Measurements from ENCODE around the gene RPS6KA3.

DNA sequence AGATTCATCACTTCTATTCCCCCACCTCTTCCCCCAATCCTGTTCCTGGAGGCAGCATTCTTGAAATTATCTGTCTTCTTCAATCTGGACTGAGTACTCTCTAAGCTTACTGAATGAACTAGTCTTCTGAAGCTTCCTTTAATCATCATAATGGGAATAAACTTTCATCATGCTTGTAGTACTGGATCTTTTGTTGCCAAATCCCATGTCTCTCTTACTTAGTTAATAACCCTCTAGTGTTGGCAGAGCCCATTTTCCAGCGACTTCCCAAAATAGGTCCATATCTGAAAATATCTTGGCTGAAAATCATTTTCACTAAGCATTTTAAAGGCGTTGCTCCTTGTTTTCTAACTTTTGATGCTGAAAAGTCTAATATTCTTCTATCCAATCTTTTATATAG is 39.6 kb downstream of the RPS6KA3 start:
- TF ChIP-seq, protein P1, sequence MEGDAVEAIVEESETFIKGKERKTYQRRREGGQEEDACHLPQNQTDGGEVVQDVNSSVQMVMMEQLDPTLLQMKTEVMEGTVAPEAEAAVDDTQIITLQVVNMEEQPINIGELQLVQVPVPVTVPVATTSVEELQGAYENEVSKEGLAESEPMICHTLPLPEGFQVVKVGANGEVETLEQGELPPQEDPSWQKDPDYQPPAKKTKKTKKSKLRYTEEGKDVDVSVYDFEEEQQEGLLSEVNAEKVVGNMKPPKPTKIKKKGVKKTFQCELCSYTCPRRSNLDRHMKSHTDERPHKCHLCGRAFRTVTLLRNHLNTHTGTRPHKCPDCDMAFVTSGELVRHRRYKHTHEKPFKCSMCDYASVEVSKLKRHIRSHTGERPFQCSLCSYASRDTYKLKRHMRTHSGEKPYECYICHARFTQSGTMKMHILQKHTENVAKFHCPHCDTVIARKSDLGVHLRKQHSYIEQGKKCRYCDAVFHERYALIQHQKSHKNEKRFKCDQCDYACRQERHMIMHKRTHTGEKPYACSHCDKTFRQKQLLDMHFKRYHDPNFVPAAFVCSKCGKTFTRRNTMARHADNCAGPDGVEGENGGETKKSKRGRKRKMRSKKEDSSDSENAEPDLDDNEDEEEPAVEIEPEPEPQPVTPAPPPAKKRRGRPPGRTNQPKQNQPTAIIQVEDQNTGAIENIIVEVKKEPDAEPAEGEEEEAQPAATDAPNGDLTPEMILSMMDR (IDR thresholded peaks at IDR 0.05) = no peak
- no peak for TF ChIP-seq POLR2AphosphoS5 (IDR thresholded peaks at IDR 0.05; ENCODE audit: insufficient read depth in 1 of 2, low read depth in 1 of 2)
